Activated effector memory CD4-positive, alpha-beta T cell treated with anti-CD3 and anti-CD28 coated beads, Interleukin-2, amount 50 U/mL, for 16 hours (primary cell): ENCODE data around the gene SLC46A1.

Source experiments
- DNase-seq: peaks from one replicate; pipeline ENCODE4 v3.0.0-alpha.2; 2020

SLC46A1 gene

DNA sequence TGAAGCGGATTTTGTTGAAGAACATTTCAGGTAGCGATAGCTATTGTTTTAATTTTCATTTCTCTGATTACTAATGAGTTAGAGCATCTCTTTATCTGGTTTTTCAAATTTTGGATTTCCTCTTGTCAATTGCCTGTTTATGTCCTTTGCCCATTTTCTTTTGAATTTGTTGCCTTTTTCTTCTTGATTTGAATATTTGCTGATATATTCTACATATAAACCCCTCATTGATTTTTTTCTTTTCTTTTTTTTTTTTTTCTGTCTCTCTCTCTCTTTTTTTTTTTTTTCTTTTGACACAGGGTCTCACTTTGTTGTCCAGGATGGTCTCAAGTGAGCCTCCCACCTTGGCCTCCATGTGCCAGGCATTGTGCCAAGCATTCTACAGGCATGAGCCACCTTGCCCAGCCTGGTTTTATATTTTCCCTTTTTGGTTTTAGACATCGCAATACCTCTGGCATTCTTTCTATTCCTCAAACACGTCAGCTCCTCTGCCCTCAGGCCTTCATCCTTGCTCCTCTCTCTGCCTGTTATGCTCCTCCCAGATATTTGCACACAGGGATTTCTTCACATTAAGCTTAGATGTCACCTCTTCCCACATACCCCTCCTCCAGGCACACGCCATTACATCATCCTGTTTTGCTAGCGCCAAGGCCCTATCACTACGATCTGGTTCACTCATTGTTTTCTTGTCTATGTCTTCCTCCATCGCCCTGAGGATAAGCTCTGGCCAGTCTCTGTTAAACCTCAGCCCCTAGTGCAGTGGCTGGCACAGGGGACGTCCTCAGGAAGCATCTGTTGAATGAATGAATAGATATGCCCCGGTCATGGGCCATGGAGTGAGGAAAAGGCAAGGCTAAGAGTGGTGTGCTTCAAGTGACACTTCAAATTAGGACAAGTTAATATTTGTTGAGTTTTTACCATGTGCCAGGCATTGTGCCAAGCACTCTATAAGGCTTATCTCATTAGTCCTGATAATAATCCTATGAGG lies 25.9 kb downstream of the SLC46A1 start:
- DNase-seq: no peak

DNA sequence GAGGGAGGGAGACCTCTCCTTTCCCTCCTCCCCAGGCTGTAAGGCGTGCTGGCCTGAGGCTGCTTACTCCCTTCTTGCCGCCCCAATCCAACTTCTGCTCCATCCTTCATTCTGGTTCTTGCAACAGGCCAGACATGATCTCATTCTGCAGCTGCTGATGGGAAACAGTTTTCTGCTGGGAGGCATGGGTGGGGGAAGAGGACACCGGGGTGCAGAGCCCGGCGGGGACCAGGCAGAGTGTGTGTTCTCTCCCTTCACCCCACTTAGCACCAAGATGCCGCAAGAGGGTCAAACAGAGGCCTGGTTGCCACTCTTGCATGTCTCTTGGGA lies 33.1 kb downstream of the SLC46A1 start:
- DNase-seq: no peak

- peak; percentile 68 for DNase-seq
These were observed 33.6 kb downstream of the SLC46A1 start for GRCh38 chr17:28372203-28372944.

GRCh38 chr17:28371245-28372202 lies 34.5 kb downstream of the SLC46A1 start, which contains the start of gene SARM1:
Gene SARM1 (plus strand): TSS chr17:28371694. CDS start chr17:28372033, 339 bp downstream.
- peak; percentile 94 for DNase-seq

GRCh38 chr17:28370744-28371103 lies 35.3 kb downstream of the SLC46A1 start:
- no peak for DNase-seq

DNA sequence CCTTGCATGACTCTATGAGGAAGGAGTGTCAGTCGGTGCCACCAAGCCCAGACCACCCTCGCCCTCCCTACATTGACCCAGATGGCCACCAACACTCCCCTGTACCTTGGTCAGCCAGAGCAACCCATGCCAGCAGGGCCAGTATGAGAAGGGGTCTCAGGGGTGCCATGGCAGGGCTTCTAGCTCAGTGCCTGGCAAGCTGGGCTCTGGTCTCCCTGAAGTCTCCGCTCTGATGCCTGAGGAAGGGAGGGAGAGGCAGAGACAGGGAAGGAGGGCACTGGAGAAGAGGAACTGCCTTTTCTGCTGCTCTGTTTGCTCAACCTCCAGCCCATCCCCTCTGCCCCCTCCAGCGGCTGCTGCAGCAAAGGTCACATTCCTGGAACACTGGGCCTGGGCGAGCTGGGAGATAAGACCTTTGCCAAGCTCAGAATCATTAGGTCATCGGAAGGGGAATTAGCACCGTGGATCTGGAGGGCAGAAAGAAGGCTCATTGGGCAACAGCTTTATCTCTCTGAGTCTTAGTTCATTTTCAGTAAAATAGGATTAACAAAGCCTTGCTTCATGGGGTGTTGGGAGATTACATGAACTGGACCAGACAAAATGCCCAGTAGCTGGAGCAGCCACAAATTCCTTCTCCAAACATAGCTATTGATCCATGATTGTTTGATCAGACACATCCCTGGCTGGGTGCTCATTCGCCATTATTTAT lies 35.8 kb downstream of the SLC46A1 start, which contains the start of gene VTN:
TSS of gene VTN (minus strand) at position 273 of the 709 bp plus-strand sequence. CDS start at position 169, 104 bp downstream.
- DNase-seq: no peak

- DNase-seq: no peak
These were observed 36.4 kb downstream of the SLC46A1 start for GRCh38 chr17:28369684-28370034.

DNA sequence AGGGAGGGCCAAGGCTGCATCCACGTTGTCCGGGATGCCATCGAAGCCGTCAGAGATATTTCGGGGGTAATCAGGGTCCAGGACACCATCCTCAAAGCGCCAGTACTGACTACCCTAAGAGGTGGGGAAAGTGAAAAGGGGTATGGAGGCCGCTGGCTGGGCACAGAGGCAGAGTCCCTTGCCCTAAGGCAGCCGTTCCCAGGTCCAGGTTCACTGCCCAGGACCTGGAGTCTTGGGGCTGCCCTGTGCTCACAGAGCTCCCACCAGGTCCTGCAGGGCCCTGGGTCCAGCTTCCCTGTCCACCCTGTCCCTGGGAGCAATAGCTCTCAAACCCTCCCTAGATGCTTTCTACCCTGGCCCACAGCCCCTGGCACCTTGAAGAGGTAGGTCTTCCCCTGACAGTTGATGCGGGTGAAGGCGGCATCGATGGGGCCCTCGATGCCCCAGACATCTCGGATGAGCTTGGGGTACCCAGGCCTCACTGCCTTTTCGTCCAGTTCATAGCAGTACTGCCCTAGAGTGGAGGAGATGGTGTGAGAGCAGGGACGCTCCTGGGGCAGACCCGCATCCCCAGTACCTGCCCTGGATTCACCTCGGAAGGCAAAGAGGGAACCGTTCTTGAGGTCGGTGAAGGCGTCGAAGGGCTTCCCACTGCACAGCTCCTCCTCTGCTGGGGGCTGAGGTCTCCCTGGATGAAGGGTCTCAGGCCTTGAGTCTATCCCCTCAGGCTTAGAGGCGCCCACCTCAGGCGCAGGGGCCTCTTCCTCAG lies 36.9 kb downstream of the SLC46A1 start:
- no peak for DNase-seq

- DNase-seq: no peak
These were observed 37.6 kb downstream of the SLC46A1 start for GRCh38 chr17:28368306-28368831.

DNA sequence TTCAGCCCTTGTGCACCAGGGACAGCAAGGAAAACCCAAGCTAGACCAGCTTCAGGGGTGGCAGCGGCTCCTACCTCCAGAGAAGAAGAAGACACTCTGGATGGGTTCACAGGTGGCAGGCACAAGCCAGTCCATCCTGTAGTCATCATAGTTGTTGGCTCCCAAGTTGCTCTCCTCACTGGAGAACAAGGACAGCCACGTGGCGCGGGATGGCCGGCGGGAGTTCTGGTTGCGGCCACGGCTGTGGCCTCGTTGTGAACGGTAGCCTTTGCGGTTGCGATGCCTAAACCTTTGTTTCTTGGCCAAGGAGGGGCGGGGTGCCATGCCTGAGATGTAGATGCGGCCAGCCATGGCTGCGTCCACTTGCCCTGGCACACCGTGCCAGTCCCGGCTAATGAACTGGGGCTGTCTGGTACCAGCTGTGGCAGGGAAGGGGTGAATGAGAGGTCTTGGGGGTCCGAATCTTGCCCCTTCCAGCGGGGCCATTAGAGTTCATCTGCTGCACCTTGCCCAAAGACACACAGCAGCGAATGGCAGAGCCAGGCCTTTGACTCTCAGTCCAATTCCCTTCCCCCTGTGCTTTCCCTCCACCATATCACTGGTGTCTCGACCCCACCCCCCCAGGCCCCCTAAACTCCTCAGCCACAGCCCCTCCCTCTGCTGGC lies 38.2 kb downstream of the SLC46A1 start:
- DNase-seq: no peak

DNA sequence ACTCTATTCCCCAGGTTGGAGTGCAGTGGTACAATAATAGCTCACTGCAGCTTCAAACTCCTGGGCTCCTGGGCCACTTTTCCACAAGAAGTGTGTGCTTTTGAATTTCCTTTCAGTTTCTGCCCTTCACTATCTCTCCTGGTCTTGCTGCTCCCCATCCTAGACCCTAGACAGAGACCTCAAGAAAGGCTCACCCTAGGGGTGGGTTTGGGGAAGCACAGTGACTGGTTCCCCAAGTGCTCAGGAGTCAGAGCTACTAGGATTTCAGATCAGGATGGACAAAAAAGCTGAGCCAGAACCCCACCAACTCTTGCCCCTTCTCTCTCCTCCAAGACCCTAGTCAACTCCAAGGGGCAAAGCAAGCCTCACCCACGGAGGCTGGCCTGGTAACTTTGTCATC lies 39.4 kb downstream of the SLC46A1 start:
- no peak for DNase-seq

- no peak for DNase-seq
These were observed 40.5 kb downstream of the SLC46A1 start for GRCh38 chr17:28365487-28365886.

DNA sequence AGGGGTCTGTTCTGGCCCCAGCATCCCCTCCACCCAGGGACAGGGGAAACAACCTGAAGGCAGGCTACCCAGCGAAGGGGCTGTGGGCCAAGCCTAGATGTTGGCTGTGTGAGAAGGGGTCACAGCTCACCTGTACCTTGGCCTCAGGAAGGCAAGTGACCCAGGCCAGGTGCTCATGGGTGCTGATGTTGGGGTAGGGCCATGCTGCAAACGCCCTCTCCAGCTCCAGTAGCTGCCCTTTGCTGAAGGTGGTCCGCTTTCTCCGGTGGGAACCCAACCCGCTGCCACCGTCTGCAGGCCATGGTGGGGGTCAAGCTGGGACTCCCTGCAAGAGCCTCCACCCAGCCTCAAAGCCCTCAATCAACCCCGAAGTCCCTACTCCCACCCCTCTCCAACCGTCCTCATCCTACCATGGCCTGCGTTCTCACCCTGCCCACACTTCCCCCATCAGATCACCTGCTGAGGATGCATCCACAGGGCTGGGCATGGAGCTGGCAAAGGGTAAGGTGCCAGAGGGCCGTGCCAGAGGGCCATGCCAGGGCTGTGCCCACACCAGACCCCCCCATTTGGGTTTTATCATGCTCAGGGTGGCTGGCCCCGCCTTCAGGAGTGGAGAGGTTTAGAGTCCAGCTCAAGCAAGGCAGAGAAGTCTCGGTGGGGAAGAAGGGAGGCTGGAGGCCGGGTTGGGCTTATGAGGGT lies 41.2 kb downstream of the SLC46A1 start, which contains the start of gene SEBOX:
TSS of gene SEBOX (minus strand) at position 535 of the 699 bp plus-strand sequence. CDS start at position 487, 48 bp downstream.
- DNase-seq: no peak

DNA sequence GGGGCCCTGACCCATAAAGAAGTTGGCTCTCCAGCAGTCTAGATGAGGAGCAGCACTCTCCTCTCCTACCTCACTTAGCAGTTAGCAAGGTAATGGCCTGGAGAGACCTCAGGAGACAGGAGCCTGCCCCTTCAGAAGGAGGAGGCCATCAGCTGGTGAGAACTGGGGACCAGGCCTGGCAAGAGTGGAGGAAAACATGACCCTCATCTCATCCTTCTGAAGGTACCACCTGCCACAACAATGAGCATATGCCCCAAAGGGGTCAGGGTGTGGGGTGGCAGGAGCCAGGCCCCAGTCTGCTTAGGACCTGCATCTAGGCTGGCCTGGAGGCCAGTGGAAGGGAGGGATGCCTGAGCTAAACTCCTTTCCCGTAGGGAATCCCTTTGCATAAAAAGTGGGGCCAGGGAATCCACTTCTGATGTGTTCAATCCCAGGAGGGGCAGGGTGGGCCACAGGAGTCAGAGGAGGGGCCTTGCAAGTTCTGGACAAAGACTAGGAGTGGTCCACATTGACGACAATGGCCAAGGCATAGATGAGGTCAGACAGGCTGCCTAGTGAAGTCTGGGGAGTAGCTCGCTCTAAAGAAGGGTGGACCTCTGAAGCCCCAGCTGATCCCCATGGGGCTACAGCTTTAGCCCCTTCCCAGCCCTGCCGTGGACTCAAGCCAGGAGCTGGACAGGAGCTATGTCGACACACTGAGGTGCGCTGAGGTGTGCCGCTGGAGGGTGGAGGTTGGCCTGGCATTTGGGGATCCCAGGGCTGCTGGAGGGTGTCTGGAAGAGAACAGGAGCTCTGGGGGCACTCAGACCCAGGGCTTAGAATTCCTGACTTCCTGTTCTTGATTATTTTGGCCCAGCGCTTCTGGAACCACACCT lies 42.0 kb downstream of the SLC46A1 start:
- DNase-seq: no peak

DNA sequence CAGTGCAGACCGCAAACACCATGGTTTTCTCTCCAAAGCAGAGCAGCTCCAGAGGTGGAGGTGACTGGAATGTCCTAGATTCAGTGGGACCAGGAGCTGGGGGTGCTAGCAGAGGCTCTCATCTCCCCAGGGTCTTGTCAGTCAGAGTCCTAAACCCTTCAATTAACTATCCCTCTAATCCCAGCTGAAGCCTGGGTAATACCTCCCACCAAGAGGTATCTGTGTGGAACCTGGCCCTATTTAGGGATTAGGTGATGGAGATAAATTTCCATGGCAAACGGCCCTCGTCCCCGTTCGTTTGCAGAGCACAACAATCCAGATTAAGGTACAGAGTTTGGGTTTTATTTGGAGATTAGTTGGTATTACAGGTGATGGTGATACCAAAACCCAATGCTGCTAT lies 42.8 kb downstream of the SLC46A1 start:
- no peak for DNase-seq

GRCh38 chr17:28357901-28358197 lies 48.2 kb downstream of the SLC46A1 start:
- no peak for DNase-seq

GRCh38 chr17:28357061-28357900 lies 48.7 kb downstream of the SLC46A1 start, which contains the start of gene POLDIP2:
Gene POLDIP2 (minus strand): TSS chr17:28357527. CDS start chr17:28357448, 79 bp downstream.
- peak; percentile 99 for DNase-seq

DNA sequence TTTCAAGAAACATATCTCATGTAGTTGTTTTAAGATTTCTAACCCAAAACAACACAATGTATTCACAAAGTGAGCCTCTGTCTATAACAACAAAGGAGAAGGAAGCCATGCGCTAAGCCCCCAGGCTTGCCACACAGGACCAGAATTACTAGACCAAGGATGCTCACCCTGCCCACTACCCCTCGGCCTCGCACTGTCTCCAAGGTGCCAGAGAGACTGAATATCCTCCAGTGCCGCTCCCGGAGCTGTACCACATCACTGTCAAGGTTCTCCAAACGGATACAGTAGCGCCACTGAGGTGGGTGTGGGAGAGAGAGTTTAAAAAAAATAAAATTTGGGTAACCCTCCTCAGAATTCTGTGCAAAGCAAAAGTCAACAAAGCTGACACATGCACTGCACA lies 55.7 kb downstream of the SLC46A1 start:
- DNase-seq: no peak
